ENCODE data around the gene EXTL2. TPM values are rescaled to one million over a fixed set of nuclear protein-coding genes. Genes with fewer than 3 reads are reported as not detected.
"Not testable (repeated sequence)": the region's sequence is repeated elsewhere in the genome, so short reads cannot be mapped to it uniquely, and the experiment has no call there.

Gene EXTL2
- total and polyA plus RNA-seq, 8 donors = 13.5 to 108 (median 89.9) TPM

DNA sequence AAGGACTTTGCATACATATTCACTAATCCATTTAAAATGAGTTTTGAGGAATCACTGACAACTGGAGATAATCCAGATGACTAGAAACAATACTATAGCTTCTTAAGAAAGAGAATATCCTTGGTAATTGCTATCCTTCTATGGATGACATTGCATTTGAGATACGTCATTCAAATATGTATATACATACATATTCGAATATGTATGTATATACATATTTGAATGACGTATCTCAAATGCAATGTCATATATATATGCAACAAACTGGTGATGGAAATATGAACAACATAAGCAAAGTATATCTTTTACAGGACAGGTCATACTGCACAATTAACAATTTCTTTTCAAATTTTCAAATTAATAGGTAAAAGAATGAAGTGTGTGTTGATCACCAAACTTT, 41.7 kb downstream of the EXTL2 start:
- Histone ChIP-seq H3K4me1 (peaks cover 0 to under 1% of the 10 kb centered on the region in 2 donors), H3K4me3 (no peak overlapping the region), H3K27me3 (no peaks in the 10 kb centered on the region), H3K36me3 (no peaks in the 10 kb centered on the region), H3K27ac (no peak overlapping the region), H3K9me3 (peaks cover 0 to 2% of the 10 kb centered on the region in 2 donors)
- no peak for DNase-seq
- intact Hi-C loops (cut with DNase I) = no loop called here
- no peak for ATAC-seq
- TF ChIP-seq, protein P1, sequence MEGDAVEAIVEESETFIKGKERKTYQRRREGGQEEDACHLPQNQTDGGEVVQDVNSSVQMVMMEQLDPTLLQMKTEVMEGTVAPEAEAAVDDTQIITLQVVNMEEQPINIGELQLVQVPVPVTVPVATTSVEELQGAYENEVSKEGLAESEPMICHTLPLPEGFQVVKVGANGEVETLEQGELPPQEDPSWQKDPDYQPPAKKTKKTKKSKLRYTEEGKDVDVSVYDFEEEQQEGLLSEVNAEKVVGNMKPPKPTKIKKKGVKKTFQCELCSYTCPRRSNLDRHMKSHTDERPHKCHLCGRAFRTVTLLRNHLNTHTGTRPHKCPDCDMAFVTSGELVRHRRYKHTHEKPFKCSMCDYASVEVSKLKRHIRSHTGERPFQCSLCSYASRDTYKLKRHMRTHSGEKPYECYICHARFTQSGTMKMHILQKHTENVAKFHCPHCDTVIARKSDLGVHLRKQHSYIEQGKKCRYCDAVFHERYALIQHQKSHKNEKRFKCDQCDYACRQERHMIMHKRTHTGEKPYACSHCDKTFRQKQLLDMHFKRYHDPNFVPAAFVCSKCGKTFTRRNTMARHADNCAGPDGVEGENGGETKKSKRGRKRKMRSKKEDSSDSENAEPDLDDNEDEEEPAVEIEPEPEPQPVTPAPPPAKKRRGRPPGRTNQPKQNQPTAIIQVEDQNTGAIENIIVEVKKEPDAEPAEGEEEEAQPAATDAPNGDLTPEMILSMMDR (IDR thresholded peaks at IDR 0.05) = no peak

DNA sequence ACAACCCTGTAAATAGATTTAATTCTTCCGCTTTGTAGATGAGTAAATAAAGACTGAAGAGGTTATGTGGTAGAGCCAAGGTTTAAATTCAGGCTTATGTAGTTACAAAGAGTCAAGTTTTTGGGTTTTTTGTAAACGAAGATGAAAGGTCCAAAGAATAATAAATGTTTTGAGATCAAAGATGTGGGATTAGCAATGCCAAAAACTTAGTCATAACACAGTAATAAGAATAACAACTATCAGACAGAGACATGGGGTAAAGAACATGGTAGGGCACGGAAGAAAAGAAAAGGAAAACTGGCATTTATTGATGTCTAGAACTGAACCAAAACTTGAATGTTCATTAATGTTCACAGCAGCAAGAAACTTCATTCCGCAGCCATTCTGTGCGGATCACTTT, 42.9 kb downstream of the EXTL2 start:
- Histone ChIP-seq H3K27me3 (no peaks in the 10 kb centered on the region), H3K36me3 (no peaks in the 10 kb centered on the region), H3K4me1 (peaks cover 0 to 8% of the 10 kb centered on the region in 2 donors), H3K9me3 (peaks cover 0 to 2% of the 10 kb centered on the region in 2 donors), H3K27ac (no peak overlapping the region), H3K4me3 (no peak overlapping the region)
- no peak for DNase-seq
- no peak for ATAC-seq
- intact Hi-C loops (cut with DNase I) = no loop called here
- TF ChIP-seq, protein P1 (IDR thresholded peaks at IDR 0.05) = no peak

DNA sequence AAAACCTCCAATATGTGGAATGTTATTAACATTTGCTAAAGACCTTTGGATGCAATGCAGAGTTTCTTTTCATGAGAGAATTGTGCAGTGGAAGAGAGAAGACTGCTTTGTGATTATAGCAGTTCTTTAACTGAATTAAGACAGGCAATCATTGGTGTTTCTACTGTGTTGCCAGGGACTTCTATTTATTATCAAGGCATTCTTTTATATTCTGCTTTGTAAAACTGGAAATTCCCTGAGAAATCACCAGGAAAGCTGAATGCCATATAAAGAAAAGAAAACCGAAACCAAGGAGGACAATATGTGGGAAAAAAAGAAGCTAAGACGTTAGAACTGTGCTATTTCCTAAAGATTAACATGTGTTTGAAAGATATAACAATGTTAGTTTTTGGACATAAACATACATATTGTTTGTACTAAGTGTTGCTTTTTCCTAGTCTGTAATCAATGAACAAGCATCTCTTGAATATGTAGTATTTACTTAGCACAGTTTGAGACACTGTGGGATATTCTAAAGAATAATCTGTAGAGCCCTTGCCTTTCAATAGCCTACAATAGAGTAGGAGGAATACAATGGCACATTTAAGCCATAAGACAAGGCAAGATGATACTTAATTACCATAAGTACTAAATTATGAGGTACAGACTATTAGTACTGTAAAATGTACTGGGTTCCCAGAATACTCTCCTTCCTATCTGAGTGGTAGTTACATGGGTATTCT, 47.1 kb downstream of the EXTL2 start:
- H3K4me1 ChIP-seq = peaks cover 0 to 8% of the 10 kb centered on the region in 2 donors
- H3K36me3 ChIP-seq = no peaks in the 10 kb centered on the region
- H3K27ac ChIP-seq = peak overlapping the region in 1 of 2 donors; percentile 45
- no peaks in the 10 kb centered on the region for H3K27me3 ChIP-seq
- H3K9me3 ChIP-seq = no peaks in the 10 kb centered on the region
- DNase-seq = peak in 1 of 4 donors; percentile 19
- ATAC-seq = peak; percentile 47
- TF ChIP-seq, protein P1 (IDR thresholded peaks at IDR 0.05) = no peak
- H3K4me3 ChIP-seq = peak overlapping the region in 1 of 2 donors; percentile 6
- intact Hi-C loops (cut with DNase I) = no loop called here

DNA sequence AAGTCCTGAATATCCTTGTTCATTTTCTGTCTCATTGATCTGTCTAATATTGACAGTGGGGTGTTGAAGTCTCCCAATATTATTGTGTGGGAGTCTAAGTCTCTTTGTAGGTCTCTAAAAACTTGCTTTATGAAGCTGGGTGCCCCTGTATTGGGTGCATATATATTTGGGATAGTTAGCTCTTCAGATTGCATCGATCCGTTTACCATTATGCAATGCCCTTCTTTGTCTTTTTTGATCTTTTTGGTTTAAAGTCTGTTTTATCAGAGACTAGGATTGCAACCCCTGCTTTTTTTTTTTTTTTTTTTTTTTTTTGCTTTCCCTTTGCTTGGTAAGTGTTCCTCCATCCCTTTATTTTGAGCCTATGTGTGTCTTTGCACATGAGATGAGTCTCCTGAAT, 51.5 kb downstream of the EXTL2 start:
- DNase-seq; H3K9me3 ChIP-seq; intact Hi-C loops (cut with DNase I); H3K4me3 ChIP-seq; H3K36me3 ChIP-seq; H3K4me1 ChIP-seq; H3K27ac ChIP-seq; H3K27me3 ChIP-seq; ATAC-seq: not testable (repeated sequence)

DNA sequence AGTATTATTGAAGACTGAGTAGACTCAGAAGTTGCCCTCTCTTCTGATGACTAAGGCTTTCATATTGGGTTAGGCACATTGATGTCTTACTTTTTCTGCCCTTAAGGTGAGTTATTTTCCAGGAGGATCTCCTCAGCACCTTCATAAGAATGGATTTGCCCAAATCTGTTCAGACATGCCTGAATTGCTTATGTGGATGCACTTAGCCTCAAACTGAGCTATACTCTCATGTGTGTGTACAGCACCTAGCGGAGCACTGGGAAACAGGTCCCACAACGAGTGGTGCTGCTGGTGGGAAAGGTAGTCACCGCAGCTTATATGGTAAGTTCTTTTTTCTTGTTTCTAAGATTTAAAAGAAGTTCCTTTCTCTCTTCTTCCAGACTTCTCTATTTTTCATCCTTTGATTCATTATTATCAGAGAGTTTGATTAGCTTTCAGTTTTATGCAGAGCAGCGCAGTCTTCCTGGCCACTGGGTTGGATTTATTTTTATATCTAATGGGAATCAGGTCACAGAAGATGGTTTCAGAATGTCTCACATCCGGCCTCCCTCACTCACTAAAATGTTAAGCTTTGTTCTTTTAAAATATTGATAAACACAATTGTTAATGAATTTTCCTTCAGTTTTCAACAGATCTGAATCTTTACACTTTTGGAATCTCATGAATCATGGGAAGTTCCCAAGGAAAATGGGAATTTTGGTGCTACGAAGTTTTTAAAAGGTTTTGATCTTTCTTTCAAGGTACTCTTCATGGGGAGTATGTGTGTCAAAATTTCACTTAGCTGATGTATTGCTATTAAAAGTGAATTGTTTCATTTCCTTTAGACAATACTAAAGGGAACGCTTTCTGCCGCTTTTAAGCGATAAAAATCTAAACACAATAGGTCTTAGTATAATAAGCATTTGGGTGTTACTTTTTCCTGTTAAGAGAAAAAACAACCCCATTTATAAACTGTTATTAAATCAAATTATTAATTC, 58.5 kb downstream of the EXTL2 start:
- intact Hi-C loops (cut with DNase I) = no loop called here
- no peaks in the 10 kb centered on the region for H3K4me1 ChIP-seq

More for the DNA sequence above, 58.5 kb downstream of the EXTL2 start:
- TF ChIP-seq, protein P1 (IDR thresholded peaks at IDR 0.05) = no peak
- H3K36me3 ChIP-seq = no peaks in the 10 kb centered on the region
- peaks cover 0 to 5% of the 10 kb centered on the region in 2 donors for H3K9me3 ChIP-seq
- H3K4me3 ChIP-seq = no peak overlapping the region
- DNase-seq (no peak), ATAC-seq (no peak)
- no peaks in the 10 kb centered on the region for H3K27me3 ChIP-seq
- no peak overlapping the region for H3K27ac ChIP-seq
